Aorta (tissue), 5 donors: ENCODE measurements around the gene ANKFN1. TPM values are rescaled to one million over a fixed set of nuclear protein-coding genes. Genes with fewer than 3 reads are reported as not detected.

Experiments used
- ATAC-seq: fragments of 200-7000 bp; cut with Tn5 transposase; one replicate; pipeline ENCODE4 v1.9.1; 2022; ENCODE audit warnings: moderate library complexity; ENCODE audit not compliant: low FRiP score
- DNase-seq, 2 donors: peaks; one replicate each; pipeline ENCODE4 v3.0.0-alpha.2; 2020
- H3K27ac ChIP-seq, 2 donors: one replicate each; pipeline ENCODE4 v1.5.1; 2013; ENCODE audit warnings: low read length in 2 of 2, mild to moderate bottlenecking in 2 of 2, moderate library complexity in 2 of 2, control low read depth in 1 of 2, inconsistent platforms in 1 of 2, low read depth in 1 of 2
- H3K27me3 ChIP-seq, 2 donors: one replicate each; pipeline ENCODE4 v1.6.1; 2013; ENCODE audit warnings: control low read depth in 1 of 2, low read length in 1 of 2, mild to moderate bottlenecking in 1 of 2, moderate library complexity in 1 of 2; ENCODE audit not compliant: insufficient read depth in 2 of 2, control insufficient read depth in 1 of 2
- H3K36me3 ChIP-seq, 2 donors: one replicate each; pipeline ENCODE4 v1.6.1; 2013; ENCODE audit warnings: control low read depth in 1 of 2, low read length in 1 of 2, mild to moderate bottlenecking in 1 of 2; ENCODE audit not compliant: insufficient read depth in 2 of 2, control insufficient read depth in 1 of 2
- H3K4me1 ChIP-seq, 2 donors: one replicate each; pipeline ENCODE4 v1.6.1; 2013; ENCODE audit warnings: low read length in 2 of 2, control low read depth in 1 of 2, mild to moderate bottlenecking in 1 of 2, moderate library complexity in 1 of 2; ENCODE audit not compliant: insufficient read depth in 2 of 2, control insufficient read depth in 1 of 2
- H3K4me3 ChIP-seq, 2 donors: one replicate each; pipeline ENCODE4 v1.5.1; 2013; ENCODE audit warnings: low read length in 2 of 2, control low read depth in 1 of 2, mild to moderate bottlenecking in 1 of 2
- H3K9me3 ChIP-seq: one replicate; pipeline ENCODE4 v1.6.1; 2013; ENCODE audit warnings: mild to moderate bottlenecking, low read length; ENCODE audit not compliant: control insufficient read depth
- WGBS, 2 donors: extraction: QIAGEN DNeasy Blood & Tissue Kit; methylation state at CpG; one replicate each; pipeline ENCODE4 v1.1.7; 2013; 5-methylcytosine and 5-hydroxymethylcytosine counted together
- intact Hi-C, 2 donors: fragments of 100-400 bp; cut with DNase I; formaldehyde crosslinking; loops; one replicate each; pipeline versions ENCODE4 v1.14.2 to v1.15.0; 2022
- polyA plus RNA-seq, 2 donors: library from polyadenylated mRNA; stranded (reverse); fragments of 200-250 nt; gene quantifications; one replicate each; pipeline ENCODE4 v1.2.3, GENCODE V29; 2013
- total RNA-seq, 2 donors: library from RNA; stranded (reverse); fragmentation: NEBNext Ultra II Directional; extraction: Animal tissue kit (Norgen Biotek cat#: 25700); gene quantifications; one replicate each; pipeline ENCODE4 v1.2.1, GENCODE V29; 2021
- donor health status: healthy with polysubstance abuse.
- donor health status: Bipolar disorder and iron deficiency.
- donor health status: DM: no; HTN: no; CAD: no.
- donor health status: DM: no; HTN: no; CAD: no.
- donor health status: DM: yes; HTN: yes; CAD: no.

Gene ANKFN1
- total and polyA plus RNA-seq, 4 donors = 0.15 to 0.99 (median 0.26) TPM; not detected in 1

DNA sequence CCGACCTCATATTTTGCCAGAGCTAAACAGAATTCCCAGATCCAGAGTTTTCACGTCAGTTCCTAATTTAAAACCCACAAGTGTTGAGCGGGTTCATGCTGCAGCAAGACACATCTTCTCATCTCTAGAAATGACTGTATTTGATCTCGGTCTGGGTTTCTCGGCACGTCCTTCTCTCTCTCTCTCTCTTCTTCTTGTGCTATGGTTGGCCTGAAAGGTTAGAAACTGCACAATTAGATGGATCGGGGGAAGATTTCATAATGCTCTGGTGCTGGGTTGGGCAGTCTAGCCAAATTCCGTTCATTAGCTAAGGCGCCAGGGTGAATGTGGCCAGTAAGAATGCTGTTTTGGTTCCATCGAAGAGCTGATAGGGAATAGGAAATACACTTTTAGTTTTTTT lies 281.3 kb downstream of the ANKFN1 start:
- H3K9me3 ChIP-seq = no peaks in the 10 kb centered on the region
- H3K4me1 ChIP-seq = no peaks in the 10 kb centered on the region
- 72 to 74% methylated on average over 10 of the region's 10 CpGs for WGBS, 2 donors
- H3K27ac ChIP-seq = no peak overlapping the region
- H3K4me3 ChIP-seq = no peak overlapping the region
- intact Hi-C loops = no loop called here
- no peak for ATAC-seq
- no peaks in the 10 kb centered on the region for H3K36me3 ChIP-seq
- DNase-seq = no peak
- no peaks in the 10 kb centered on the region for H3K27me3 ChIP-seq

DNA sequence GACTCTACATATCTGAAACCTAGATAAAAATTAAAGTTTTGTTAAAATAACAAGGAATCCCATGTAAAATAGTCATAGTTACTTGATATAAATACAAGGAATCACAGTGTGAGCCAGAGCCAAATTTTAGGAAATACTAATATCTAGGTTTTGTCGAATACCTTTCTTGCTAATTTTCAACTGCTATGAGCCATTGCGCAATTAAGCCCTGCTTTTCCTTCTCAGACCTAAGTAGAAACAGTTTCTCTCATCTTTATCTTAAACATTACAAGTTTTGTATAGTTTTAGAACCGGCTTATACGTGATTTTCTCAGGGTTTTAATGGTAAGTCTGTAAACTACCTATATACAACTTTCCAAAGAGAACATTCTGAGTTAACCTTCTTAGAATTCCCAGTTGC lies 282.9 kb downstream of the ANKFN1 start:
- H3K27ac ChIP-seq = no peak overlapping the region
- H3K4me1 ChIP-seq = no peaks in the 10 kb centered on the region
- 91 to 93% methylated on average over 4 of the region's 4 CpGs for WGBS, 2 donors
- no peaks in the 10 kb centered on the region for H3K9me3 ChIP-seq
- ATAC-seq (no peak), DNase-seq (no peak)
- no peak overlapping the region for H3K4me3 ChIP-seq
- intact Hi-C loops = no loop called here
- H3K36me3 ChIP-seq = no peaks in the 10 kb centered on the region
- no peaks in the 10 kb centered on the region for H3K27me3 ChIP-seq

DNA sequence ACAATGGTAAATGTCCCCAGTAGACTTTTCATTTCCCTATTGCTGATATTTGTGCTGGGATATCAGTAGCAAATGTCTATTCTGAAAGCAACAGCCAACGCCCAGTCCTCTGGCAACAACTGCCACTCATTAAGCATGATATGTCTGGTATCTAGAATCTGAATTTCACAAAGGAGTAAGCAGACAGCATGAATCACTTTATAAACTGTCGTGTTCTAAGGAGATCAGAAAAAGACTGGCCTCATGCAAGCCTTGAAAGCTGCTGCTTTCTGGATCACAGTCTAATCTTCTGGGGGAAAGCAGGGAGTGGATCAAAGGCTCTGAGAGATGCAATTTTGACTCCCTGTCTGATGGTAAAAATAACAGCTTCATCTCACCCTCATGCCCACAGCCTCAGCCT lies 287.1 kb downstream of the ANKFN1 start:
- WGBS, 2 donors = 27 to 41% methylated on average over 2 of the region's 2 CpGs
- H3K36me3 ChIP-seq = no peaks in the 10 kb centered on the region

DNA sequence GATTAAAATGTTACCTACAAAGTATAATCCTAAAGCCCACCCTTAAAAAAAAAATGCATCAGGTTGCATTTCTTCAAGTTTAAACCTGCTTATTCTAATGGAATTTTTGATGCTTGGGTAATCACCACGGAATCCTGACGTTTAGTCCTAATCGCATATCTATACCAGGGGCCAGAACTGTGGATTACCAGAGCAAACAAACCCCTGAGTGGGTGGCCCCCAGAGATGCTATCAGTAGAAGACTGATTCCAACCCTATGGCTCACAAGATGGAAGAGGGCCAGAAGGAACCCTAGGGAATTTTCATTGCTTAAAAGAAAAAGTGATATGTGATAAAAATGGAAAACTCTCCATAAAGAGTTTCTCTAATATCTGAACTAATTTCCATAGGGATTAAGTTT lies 288.0 kb downstream of the ANKFN1 start:
- Histone ChIP-seq H3K4me3 (no peak overlapping the region), H3K36me3 (no peaks in the 10 kb centered on the region), H3K27ac (no peak overlapping the region), H3K9me3 (no peaks in the 10 kb centered on the region), H3K27me3 (no peaks in the 10 kb centered on the region), H3K4me1 (no peaks in the 10 kb centered on the region)
- no peak for ATAC-seq
- DNase-seq = no peak
- WGBS, 2 donors = 3 to 10% methylated on average over 3 of the region's 3 CpGs
- intact Hi-C loops = no loop called here

More for the DNA sequence above, 287.1 kb downstream of the ANKFN1 start:
- no peak for DNase-seq
- ATAC-seq = no peak
- Histone ChIP-seq H3K4me3 (no peak overlapping the region), H3K27me3 (no peaks in the 10 kb centered on the region), H3K9me3 (no peaks in the 10 kb centered on the region), H3K27ac (no peak overlapping the region), H3K4me1 (no peaks in the 10 kb centered on the region)
- intact Hi-C loops = no loop called here

DNA sequence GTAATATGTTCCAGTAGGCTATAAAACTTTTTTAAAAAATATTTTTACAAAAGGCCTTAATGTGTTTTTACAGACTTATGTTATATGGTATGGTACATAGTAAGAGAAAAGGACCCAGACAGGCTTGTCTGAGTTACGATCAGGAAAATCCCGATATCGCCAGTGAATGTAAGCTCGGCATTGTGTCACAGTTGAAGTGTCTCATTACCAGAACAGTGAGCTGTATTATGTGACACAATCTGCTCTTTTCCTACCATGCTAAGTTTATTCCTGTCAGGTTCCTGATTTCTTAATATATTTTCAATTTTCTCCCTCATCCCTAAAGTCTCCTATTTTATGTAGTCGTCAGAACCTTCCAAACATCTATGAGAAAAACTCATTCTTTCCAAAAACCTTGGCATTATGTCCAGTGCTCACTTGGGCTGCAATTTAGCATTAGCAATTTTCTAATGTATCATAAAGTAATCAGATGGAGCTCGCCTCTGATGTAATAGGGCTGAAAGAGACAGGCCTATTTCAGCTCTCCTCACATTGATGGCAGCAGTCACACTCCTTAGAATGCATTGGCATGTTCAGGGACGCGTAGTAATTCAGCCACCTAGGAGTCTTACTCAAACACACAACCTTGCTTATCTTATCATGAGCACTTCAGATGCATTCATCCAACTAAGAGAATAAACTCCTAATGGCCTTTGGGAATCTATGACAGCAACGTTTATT lies 292.6 kb downstream of the ANKFN1 start:
- no peak for ATAC-seq

DNA sequence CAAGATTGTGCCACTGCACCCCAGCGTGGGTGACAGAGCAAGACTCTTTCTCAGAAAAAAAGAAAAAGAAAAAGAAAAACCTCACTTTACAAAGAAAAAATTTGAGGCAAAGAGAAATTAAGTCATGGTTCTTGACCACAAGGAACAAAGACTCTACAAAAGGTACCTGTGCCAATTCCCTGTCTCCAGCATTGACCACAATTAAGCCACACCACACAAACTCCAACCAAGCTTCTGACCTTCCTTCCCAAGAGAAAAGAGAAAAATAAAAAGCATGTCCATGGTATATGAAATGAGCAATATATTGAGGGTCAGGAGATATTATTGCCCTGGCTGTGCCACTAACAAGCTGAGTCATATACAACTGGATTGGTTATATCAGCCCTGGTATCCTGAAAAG lies 293.9 kb downstream of the ANKFN1 start:
- Histone ChIP-seq H3K4me1 (no peaks in the 10 kb centered on the region), H3K36me3 (no peaks in the 10 kb centered on the region), H3K9me3 (no peaks in the 10 kb centered on the region), H3K27ac (no peak overlapping the region), H3K4me3 (no peak overlapping the region), H3K27me3 (no peaks in the 10 kb centered on the region)
- intact Hi-C loops = no loop called here
- DNase-seq = no peak
- no peak for ATAC-seq
- 90 to 100% methylated on average over 1 of the region's 1 CpG for WGBS, 2 donors

More for the DNA sequence above, 292.6 kb downstream of the ANKFN1 start:
- Histone ChIP-seq H3K27me3 (no peaks in the 10 kb centered on the region), H3K27ac (no peak overlapping the region), H3K36me3 (no peaks in the 10 kb centered on the region), H3K4me1 (no peaks in the 10 kb centered on the region), H3K9me3 (no peaks in the 10 kb centered on the region), H3K4me3 (no peak overlapping the region)
- no peak for DNase-seq
- intact Hi-C loops = no loop called here
- WGBS, 2 donors = 82 to 85% methylated on average over 9 of the region's 9 CpGs

DNA sequence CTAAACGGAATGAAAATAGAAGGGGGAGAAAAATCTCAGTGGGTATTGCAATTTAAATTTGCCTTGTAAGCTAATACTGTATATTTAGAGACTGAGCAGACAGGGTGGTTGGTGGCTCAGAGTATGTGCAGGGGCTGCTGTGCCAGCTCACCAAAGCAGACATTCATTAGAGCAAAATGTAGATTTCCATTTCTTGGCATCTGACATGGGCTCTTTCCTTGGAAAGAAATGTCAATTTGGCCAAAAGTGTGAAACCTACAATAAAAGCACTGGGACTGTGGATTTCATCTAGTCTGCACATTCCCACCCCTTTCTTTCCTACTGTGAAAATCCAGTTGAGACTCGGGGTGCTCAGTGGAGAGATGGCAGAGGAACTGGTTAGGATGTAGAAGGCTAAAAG lies 295.1 kb downstream of the ANKFN1 start:
- H3K4me1 ChIP-seq = no peaks in the 10 kb centered on the region
- ATAC-seq (no peak), DNase-seq (no peak)
- no peaks in the 10 kb centered on the region for H3K27me3 ChIP-seq
- H3K9me3 ChIP-seq = no peaks in the 10 kb centered on the region
- intact Hi-C loops = no loop called here
- no peak overlapping the region for H3K27ac ChIP-seq
- 54 to 58% methylated on average over 2 of the region's 2 CpGs for WGBS, 2 donors
- H3K36me3 ChIP-seq = no peaks in the 10 kb centered on the region
- H3K4me3 ChIP-seq = no peak overlapping the region

DNA sequence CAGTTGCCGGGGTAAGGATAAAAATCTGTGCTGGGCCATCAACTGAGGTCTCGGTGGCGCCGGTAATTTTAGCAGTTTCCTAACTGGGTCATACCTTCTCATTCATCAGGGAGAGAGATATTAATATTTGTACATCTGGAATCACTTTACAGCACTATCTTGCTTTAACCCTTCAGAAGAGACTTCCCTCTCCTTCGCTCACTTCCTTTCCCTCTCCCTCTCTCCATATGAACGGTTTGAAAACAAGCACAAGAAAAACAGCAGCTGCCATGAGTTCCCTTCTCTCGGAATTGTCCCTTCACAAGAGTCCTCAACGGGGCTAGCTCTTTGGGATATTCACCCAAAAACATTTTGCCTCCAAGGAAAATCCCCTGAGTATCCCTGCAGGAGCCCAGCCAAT lies 295.9 kb downstream of the ANKFN1 start:
- H3K4me1 ChIP-seq = no peaks in the 10 kb centered on the region
- intact Hi-C loops = no loop called here
- DNase-seq = no peak
- H3K9me3 ChIP-seq = no peaks in the 10 kb centered on the region
- 42 to 48% methylated on average over 8 of the region's 8 CpGs for WGBS, 2 donors
- no peak for ATAC-seq
- no peaks in the 10 kb centered on the region for H3K27me3 ChIP-seq
- H3K36me3 ChIP-seq = no peaks in the 10 kb centered on the region
- no peak overlapping the region for H3K4me3 ChIP-seq
- H3K27ac ChIP-seq = no peak overlapping the region

DNA sequence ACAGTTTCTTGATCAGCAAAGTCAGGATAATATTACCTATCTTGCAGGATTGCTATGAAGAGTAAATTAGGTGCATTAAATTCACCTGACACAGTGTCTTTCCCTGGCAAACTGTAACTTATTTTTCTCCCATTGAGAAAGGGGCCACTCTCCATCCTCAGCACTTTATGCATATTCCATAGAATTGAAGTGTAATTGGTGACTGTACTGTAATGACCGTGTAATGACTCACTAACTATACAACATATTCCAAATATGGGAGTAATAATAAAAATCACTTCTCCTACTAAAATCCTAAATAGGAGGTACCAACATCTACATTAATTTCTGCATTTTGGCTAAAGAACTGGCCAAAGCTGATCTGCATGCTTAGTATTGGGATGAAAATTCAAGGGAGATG lies 298.4 kb downstream of the ANKFN1 start:
- intact Hi-C loops = no loop called here
- no peaks in the 10 kb centered on the region for H3K27me3 ChIP-seq
- no peak overlapping the region for H3K4me3 ChIP-seq
- DNase-seq = no peak
- H3K36me3 ChIP-seq = no peaks in the 10 kb centered on the region
- no peaks in the 10 kb centered on the region for H3K4me1 ChIP-seq
- H3K9me3 ChIP-seq = peaks cover 1% of the 10 kb centered on the region
- WGBS, 2 donors = 69 to 78% methylated on average over 1 of the region's 1 CpG
- ATAC-seq = no peak
- no peak overlapping the region for H3K27ac ChIP-seq
